Subcutaneous adipose tissue (tissue), 4 donors: ENCODE data around the gene HSPA12A. TPM values are rescaled to one million over a fixed set of nuclear protein-coding genes. Genes with fewer than 3 reads are reported as not detected.

Experiments
- CTCF ChIP-seq: fragments of 450-650 bp; IDR thresholded peaks from one replicate; pipeline ENCODE4 v1.5.1; 2016; ENCODE audit warnings: low read depth, mild to moderate bottlenecking, control low read depth, antibody characterized with exemption, moderate library complexity
- total RNA-seq, 4 donors: library from RNA; depleted of rRNA; stranded (reverse); fragments of >200 nt; gene quantifications; one replicate each; pipeline ENCODE4 v1.1.0, GENCODE V29; 2016

Gene HSPA12A
- total RNA-seq, 4 donors from 2014 or later = 18.0 to 41.3 (median 25.4) TPM

DNA sequence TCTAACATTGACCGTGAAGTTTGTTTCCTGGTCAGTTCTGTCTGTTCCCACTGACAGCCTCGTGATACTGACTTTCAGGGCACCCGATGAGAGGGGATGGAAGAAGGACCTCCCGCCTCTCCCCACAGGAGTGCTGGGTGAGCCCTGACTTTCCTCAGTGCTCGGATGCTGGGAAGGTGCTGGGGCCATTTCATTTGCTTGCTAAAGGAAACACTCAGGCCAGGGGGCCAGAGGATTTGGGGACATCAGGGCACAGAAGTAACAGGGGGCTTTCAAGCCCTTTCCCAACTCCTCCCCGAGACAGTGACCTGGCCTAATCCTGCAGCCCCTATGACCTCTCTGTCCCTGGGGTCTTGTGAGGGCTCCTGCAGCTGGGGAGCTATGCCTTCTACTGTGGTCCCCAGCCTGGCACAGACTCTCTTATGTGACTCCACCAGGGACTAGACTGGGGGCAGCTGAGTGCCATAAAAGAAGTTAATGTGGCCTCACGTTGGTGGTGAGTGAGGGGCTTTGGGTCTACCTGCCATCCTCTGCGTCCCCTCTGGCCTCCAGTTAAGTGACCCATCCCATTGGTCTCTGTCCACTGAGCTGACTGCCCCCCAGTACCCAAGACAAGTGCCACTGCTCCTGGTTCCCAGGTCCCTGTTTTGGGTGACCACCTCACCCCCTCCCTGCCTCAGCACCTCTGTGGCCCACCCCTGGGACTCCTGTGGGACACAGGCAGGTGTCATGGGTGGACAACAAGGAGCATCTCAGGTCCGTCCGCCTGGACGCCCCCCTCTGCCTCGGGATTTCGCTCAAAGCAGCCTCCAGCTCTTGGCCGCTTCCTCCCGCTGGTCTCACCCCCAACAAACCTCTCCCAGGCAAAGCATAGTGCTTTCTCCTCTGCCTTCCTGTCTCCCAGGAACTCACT is 33.4 kb upstream of the HSPA12A start:
- TF ChIP-seq CTCF = no peak

DNA sequence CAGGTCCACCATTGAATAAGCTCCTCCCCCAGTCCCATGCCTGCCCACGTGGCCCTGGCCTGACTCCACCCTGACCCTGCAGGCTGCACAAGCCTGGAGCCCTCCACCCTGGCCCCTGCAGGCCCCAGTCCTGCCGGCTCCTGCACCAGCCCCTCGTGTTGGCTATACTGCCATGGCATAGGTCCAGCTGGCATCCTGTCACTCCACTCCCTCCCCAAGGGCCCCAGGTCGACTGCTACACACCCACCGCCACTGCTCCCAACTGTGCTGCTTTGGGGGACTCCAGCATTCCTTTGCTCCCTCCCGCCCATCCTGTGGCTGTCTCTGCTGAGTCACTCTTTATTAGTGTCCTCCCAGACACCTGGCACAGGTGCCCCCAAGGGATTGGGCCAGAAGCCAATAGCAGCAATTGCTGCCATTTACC is 32.4 kb upstream of the HSPA12A start:
- TF ChIP-seq CTCF = no peak

GRCh38 chr10:116772909-116773705 is 30.7 kb upstream of the HSPA12A start:
- TF ChIP-seq CTCF = no peak

DNA sequence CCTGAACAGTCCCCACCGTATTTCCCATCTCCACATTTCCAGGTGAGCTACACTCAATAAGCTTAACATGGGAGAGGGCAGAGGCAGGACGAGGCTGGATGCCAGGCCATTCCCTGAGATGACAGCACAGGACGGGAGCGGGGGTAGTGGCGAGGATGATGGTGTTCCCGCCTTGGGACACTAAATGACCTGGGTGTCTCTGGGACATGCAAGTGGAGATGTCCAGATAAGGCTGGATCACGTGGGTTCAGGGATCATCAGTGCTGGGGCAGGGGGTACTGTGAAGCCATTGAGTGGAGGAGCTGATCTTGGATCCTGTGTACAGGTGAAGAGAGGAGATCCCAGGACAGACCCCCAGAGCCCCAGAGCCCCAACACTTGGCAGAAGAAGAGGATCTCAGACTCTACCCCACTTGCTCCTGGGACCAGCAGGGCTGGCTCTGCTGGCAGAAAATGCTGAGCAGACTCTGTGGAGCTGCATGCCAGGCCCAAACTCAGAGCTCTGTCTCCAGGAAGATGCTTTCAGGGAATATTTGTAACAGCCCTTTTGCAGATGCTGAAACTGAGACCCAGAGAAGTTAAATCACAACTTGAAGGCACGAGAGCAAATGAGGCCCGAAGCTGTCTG is 29.7 kb upstream of the HSPA12A start:
- no peak for TF ChIP-seq CTCF

DNA sequence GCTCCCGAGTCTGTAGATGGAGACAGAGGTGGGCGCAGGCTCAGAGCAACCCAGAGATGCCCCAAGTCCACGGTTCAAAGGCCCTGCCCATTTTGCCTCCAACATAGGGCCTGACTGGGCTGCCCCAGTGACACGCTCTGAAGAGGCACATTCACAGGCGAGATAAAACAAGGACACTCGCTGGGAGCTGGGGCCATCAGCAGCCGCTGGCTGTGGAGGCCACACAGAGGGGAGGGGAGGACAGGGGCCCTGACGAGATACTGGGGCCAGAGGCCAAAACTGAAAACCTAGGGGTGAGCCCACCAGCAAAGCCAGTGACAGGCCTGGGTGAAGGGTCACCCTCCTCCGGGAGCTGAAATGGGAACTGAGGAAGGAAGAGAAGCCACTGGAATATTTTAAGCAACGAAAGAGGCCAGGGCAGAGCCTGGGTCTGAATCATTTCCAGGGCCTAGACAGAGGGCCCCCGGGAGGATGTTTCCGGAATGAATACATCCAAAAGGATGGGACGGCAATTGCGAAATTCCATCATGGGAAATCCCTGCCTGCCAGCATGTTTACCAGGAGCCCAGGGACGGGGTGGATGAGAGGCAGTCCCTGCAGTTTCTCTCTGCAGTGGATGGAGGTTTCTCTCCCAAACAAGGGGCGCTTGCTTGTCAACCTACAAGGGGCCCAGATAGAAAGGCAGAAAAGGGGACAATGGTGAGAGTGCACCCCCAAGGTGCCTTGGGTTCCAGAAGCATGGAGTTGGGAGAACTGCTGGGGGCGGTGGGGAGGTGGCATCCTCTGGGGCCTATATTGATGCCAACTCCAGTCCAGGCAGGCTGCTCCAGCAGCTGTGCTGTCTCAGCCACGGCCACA is 29.0 kb upstream of the HSPA12A start:
- no peak for TF ChIP-seq CTCF

DNA sequence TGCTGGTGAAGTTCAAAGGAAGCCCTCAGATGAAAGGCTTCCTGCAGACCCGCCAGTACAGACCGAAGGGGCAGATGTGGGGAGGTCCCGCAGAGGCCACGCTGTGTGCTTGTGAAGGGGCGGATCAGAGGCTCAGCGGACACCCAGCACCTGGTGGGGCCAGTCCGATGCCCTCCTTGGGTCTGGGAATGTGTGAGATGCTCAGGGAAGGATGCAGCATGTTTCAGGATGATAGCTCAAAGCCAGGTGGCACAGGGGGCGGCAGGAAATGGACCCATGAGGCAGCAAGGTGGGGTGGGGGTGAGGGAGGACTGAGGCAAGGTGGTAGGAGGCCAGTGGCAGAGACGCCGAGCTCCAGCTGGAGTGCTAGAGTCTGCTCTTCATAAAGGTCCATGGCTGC is 27.9 kb upstream of the HSPA12A start:
- TF ChIP-seq CTCF = no peak
